GM04504 (cell line): ENCODE results near the gene EIF4E1B.

ENCODE experiments used
- DNase-seq: peaks from one replicate; pipeline ENCODE4 v3.0.0-alpha.2; 2012; ENCODE audit warnings: low read depth

The EIF4E1B gene

DNA sequence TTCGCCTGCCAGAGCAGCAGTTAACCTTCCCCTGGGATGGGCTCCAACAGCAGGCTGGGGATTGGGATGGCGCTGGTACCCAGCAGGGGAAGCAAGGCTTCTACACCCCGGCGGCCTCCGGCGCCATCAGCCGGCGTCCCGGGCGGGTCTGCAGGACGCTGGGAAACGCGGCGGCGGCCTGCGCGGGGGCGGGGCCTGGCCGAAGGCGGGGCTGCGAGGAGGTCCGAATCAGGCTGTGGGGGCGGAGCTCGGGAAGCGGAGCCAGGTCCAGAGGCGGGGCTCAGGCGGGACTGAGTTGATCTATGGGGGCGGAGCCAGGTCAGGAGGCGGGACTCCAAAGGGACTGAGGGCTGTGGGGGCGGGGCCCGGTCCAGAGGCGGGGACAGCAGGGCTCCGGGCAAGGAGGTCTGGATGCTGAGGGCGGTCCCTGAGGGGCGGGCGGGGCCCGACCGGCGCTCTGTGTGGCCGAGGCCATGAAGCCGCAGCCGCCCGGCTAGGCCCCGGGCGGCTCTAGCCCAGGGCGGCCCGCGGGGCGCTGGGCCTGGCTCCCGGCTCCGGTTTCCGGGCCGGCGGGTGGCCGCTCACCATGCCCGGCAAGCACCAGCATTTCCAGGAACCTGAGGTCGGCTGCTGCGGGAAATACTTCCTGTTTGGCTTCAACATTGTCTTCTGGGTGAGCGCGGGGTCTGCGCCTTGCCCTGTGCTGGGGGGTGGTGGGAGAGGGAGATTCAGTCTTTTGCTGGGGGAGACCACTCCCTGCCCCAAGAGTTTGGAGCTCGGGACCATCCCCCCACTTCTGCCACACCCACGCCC is 16.8 kb downstream of the EIF4E1B start, which contains the start of gene TSPAN17:
Gene TSPAN17 (plus strand): TSS at position 455 of the 813 bp plus-strand sequence. CDS start 132 bp downstream, at position 587.
- peak; percentile 98 for DNase-seq

DNA sequence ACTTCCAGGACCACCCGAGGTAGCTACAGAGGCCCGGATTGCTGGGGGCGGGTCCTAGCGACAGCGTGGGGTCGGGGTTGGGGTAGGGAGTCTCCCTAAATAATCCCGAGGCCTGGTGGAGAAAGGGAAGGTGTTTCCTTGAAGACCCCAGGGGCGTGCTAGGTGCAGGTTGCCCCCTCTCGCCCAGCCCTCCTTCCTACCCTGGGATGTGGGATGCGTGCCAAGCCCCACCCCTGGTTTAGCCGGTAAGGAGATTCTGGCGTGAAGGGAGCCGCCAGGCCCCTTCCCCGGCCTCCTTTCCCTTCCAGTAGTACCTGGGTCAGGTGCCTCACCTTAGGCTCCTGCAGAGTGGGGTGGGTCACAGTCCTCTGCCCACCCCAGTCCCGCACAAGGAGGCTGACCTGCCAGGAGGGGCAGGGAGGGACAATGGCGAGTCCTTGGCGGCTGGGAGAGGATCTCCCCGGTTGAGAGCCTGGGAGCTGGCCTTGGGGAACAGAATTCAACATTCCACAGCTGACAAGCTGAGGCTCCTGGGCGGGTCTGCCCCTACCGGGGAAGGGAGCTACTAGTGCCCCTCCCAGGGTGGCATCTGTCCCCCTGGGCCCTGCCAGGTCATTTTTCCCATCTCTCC is 17.5 kb downstream of the EIF4E1B start:
- no peak for DNase-seq

DNA sequence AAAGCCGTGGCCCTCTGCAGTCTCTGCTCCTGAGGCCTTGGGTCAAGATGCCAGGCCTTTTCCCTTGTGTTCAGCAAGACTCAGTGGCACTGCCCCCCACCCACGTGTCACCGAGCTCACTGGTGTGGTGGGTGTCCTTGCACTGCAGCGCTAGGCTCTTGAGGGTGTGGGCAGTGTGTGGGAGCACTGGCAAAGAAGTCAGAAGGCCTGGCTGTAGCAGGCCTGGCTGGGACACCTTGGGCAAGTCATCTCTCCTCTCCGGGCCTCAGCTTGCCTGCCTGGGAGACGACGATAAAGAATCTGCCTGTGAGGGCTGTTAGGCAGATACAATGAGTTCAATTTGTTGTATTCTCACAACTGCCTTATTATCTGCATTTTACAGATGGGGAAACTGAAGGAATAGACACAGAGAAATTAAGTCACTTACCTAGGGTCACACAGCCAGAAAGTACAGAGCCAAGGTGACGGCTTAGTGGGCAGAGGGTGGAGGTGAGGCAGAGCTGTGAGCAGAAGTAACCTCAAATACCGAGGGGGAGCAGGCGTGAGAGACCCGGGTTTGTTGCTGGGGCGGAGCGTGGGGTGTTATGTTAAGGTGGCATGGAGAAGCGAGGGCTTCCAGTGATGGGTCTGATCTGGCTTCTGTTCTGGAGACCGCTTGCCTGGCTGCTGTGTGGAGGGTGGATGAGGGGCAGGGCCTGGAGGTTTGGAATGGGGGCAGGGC is 18.2 kb downstream of the EIF4E1B start:
- no peak for DNase-seq

DNA sequence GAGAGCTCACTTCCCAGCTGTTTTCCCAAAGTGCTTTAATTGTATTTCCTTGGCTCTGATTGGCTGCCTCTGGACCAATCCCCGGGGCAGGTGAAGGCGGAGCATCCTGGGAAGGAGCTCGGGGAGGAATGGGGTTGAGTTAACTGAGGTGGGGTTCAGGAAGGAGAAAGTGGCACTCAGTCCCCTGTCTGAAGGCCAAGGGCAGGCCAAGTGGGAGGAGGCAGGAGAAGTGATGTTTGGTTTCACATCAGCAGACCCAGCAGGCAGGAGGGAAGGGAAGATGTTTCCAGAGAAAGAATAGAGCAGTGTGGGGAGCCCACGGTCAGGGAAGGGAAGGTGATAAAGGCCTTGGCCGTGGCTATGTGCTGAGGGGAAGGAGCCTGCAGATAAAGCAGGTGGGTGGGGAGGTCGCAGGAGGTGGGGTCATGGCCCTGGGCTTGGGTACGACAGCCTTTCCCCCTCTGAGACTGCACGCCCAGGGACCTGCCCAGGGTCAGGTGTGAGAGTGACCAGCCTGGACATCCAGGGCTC is 19.9 kb downstream of the EIF4E1B start:
- DNase-seq = no peak

DNA sequence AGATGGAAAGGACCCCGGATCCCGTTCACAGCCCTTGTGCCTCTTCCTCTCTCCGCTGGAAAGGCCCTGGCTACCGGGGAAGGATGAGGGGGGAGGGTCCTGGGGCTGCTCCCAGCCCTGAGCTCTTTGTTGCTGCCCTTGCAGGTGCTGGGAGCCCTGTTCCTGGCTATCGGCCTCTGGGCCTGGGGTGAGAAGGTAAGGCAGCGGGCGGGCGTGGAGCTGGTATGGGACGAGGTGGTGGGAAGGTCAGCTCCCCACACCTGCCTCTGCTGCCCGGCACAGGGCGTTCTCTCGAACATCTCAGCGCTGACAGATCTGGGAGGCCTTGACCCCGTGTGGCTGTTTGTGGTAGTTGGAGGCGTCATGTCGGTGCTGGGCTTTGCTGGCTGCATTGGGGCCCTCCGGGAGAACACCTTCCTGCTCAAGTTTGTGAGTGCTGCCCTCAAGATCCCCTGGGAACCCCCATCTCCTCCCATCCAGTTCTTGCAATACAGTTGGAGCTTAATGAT is 21.1 kb downstream of the EIF4E1B start:
- DNase-seq = no peak

DNA sequence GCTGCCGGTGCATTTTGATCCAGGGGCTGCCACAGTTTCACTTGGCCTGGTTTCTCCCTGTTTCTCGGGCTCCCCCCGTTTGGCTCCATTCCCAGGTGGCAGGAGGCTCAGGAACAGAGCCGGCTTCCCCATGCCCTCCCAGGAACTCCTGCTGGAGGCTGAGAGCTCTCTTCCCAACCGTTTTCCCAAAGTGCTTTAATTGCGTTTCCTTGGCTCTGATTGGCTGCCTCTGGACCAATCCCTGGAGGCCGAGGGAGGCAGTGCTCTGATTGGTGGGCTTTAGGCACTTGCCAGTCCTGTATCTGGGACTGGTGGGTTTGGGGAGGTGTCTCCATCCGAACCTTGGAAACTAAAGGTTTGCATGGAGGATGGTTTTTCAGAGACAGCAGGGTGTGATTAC is 21.7 kb downstream of the EIF4E1B start:
- DNase-seq = no peak

DNA sequence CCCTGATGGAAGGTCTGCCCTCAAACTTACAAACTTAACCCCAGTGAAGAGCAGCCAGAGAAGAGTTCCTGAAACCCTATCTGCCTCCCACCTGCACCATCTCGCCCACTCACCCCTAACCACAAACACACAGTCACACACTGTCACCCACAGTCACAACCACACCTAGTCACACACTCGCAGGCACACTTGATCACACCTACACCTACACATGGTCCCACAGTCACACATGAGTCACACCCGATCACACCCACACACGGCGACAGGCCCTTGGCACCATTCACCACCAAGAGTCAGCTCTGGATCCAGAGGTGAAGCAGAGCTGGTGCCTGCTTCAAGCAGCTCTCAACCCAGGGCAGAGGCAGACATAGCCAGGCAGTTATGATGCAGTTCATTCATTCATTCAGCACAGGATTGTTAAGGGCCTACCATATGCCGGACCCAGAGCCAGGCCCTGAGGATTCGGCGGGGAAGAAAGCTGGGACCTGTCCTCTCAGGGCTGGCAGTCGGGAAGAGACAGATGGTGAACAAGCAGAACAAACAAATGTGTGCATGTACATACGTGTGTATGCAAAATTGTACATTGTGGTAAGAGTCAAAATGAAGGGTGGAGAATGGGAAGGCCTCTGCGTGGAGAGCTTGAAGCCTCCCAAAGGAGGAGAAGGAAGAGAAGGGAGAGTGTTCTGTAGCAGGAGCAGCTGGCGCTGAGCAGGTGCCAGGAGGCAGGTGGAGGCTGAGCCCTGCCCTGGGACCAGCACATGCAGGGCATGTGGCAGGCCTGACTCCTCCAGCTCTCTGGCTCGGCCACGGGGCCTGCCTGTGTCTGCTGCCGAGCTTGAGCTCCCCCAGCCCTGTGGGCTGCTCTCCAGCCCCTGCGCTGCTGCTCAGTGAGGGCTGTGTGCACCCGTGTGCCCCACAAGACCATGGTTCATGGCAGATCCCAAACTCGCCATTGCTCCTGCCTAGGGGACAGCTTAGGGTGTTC is 23.2 kb downstream of the EIF4E1B start:
- no peak for DNase-seq

DNA sequence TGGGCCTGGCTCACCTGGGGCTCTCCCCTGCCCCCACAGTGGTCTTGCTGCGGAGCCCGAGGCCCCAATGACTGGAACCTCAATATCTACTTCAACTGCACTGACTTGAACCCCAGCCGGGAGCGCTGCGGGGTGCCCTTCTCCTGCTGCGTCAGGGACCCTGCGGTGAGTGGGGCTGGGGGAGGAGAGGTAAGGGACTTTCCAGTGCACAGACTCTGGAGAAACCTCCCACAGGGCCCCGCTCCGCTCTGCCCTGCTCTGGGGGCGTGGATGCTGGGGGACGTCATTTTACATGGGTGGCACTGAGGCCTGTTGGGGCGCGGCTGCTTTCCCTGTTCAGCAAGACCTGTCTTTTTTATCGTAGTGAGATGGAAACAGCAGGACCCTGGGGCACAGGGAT is 24.4 kb downstream of the EIF4E1B start:
- no peak for DNase-seq

DNA sequence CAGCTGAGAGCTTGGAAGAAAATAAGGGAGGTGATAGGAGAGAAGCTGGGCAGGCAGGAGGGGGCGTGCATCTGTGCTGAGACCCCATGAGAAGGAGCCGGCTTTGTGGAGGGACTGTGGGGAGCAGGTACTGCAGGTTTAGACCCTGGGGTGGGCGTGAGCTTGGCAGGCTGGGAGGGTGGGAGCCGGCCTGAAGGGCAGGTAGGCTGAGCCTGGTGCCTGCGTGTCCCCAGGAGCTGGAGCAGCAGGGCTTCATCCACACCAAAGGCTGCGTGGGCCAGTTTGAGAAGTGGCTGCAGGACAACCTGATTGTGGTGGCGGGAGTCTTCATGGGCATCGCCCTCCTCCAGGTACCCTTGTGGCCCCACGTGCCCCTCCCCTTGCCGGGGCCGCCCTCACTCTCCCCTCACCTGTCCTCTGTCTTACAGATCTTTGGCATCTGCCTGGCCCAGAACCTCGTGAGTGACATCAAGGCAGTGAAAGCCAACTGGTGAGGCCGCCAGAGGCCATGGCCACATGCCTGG is 26.1 kb downstream of the EIF4E1B start:
- DNase-seq = no peak

DNA sequence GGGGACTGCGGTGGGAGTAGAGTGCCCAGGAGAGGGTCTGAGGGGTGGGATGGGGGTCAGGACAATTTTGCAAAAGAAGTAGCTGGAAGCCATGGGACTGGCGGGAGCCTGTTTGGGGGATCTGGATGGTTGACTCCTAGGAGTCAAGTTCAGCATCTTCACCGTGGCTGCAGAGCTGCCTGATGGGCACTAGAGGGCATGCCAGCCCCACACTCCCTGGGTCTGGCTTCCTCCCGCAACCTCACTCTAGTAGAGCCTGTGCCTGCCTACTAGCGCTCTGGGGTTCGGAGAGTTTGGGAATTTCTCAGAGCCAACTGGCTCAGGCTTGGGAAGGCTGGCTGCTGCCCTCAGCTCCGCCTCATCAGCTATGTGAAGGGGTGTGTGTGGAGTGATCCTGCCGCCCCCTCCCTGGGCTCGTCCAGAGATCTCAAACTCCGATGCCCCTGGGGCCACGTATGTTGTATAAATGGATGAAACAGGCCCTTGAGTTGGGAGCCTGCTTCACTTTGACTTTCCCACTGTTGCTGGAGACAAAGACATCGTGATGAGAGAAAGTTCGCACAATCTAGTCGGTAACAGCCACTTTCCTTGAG is 27.6 kb downstream of the EIF4E1B start:
- DNase-seq = peak; percentile 33

DNA sequence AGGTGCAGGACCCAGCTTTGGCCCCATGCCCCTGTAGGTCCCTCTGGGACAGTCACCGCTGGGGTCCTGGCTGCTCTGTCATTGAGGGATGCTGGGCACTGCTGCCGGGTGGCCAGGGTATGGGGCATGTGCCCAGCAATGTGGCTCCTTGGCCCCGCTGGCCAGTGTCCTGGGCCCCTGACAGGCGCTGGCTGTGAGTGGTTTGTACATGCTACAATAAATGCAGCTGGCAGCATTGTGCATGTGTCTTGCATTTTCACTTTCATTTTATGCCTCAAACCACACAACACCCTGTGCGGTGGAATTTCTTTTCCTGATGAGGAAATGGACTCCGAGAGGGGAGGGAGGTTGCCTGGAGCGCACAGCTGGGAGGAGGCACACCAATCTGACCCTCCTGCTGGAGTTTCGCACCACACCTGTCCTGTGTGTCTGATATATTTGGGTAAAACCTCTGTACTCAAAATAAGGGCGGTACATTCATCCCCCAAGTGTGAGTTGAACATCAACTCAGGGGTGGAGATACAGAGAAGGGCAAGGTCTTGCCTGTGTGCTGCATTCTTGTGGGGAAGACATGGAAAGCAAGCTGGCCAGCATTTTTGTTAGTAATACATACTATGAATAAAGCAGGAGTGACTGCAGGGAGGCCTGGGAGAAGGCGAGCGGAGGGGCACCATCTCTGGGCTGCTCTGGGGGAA is 28.5 kb downstream of the EIF4E1B start:
- no peak for DNase-seq

DNA sequence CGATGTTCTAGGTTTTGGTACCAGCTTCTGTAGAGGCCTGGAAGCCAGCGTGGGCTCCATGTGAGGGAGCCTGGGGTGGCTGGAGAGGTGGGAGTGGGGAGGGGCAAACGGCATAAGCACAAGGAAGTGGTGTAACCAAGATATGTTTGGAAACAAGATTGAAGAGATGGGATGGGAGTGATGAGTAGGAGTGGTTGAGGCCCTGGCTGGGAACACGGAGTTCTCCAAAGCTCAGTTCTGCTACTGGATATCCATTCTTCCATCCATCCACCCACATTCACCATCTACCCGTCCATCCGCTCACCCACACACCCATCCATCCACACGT is 29.0 kb downstream of the EIF4E1B start:
- no peak for DNase-seq

DNA sequence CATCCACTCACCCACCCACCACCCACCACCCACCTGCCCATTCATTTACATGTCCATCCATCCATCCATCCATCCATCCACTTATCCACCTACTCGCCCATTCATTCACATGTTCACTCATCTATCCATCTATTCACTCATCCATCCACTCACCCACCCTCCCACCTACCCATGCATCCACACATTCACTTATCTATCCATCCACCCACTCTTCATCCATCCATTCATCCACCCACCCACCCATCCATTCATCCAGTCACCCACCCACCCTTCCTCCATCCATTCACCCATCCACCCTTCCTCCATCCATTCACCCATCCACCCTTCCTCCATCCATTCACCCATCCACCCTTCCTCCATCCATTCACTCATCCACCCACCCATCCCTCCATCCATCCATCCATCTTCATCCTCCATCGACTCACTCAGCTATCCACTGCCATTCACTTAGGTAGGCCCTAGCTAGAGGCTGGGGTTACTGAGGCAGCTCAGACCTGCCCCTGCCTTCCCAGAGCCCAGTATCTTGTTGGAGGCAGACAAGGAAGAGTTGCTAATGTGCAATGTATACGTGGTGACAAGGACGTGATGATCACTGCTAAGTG is 29.5 kb downstream of the EIF4E1B start:
- no peak for DNase-seq

DNA sequence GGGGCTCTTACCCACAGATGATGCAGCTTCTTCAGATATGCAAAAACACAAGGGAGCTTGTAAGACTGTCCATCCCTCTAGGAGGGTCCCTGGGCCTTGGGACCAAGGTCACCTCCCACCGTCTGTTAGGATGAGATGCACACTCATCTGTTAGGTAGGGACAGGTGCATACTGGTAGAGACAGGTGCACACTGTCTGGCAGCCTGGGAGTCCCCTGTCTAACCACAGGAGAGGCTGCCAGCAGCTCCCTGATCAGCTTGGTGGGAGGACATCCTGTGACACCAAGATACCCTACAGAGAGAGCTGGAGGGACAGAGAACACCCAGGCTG is 30.0 kb downstream of the EIF4E1B start:
- DNase-seq = no peak

DNA sequence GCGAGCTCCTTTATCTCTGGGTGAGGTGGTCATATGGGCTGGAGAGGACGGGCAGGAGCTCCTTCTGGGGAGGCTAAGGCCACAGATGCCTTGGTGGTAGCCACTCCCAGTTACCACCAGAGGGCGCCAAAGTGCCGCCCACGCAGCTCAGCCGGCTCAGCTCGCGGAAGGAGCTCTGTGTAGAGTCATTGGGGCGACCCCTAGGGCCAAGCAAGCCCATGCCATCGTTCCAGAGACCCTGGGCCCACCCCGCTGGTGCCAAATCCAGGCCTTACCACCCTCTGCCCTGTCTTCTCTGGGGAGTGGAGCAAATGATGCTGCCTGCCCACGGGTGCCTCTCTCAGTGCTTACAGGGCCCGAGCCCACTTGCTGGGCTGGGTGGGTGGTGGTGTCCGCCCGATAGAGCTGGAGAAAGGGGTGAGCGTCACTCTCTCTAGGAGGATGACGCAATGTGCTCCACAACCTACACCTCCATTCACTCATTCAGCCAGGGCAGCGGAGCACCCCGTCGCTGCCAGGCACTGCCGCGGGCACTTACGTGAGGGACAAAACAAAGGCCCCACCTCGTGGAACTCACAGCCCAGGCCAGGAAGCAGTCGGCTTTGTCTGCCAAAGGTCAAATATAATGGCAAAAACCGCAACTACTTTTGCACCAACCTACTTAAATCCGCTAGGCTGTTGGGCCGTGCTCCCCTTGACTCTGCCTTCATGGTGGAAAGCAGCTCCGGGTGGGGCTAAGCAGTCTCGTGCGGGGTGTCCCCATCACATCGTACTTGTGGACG is 30.6 kb downstream of the EIF4E1B start:
- DNase-seq = peak; percentile 35

DNA sequence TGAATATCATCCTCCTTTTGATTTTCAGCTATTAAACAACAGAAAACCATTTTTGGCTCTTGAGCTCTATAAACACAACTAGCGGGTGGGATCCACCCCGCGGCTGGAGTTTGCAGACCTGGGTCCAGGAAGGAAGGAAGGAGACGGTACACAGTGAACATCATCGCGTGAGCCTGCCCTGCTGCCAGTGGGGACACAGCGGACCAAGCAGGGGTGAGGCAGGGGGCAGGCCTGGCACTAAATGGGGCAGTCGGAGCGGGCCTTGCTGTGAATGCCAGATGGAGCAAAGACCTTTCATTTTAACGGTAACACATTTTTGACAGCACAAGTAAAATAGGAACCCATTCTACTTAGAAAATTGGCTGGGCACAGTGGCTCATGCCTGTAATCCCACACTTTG is 31.2 kb downstream of the EIF4E1B start:
- no peak for DNase-seq

DNA sequence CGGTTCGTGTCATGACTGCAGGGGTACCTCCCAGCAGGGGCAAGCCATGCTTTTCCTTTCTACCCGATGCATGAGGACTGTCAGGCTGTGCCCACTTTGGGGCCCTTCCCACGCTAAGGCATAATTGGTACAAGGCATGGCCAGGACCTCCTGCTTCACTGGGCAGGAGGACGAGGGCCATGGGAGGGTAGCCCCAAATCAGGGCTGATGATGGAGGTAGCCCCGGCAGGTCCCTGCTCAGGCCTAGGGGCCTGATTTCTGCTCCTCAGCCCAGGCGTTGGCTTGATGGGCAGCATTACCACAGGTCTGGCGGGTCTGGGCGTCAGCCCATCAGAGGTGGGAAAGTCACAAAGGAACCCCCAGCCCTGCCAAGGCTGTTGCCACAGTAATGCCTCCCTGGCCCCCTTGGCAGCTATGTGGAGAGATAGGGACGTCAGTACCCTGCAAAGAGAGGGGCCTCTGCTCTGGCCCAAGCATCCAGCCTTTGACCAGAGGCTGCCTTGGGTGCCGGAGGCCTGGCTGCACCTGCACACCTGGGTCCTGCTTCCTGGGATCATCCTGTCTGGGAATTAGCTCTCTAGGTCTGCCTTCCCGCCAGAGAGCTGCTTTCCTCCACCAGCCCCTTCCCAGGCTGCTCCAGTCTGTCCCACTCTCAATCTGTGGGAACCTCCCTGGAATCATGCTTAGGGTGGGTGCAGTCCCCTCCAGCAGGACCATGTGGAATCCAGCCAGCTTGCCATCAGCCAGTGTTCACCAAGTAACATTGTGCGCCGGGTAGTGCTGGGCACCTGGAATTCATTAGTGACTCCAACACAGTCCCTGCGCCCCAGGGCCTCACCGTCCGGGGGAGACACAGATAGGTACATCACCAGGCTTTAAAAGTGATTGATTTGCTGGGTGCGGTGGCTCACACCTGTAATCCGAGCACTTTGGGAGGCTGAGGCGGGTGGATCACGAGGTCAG is 32.2 kb downstream of the EIF4E1B start:
- no peak for DNase-seq

DNA sequence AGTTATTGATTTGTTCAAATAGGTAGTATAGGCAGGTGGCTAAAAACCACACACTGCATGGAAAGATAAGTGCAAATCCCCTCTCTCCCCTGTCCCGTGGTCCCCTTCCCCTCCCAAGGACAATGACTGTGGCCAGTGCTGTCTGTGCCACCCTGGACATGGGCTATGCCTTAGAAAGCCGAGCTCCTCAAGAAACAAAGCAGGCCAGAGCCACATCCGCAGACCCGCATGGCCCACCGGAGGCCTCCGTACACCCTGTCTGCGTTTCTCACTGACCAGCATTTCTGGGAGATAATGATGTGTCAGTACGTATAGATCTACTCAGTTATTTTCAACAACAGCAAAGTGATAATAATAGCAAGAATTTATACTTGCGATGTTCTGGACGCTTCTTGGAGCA is 33.1 kb downstream of the EIF4E1B start:
- no peak for DNase-seq
